ENCODE measurements around the gene SFXN2.

DNA sequence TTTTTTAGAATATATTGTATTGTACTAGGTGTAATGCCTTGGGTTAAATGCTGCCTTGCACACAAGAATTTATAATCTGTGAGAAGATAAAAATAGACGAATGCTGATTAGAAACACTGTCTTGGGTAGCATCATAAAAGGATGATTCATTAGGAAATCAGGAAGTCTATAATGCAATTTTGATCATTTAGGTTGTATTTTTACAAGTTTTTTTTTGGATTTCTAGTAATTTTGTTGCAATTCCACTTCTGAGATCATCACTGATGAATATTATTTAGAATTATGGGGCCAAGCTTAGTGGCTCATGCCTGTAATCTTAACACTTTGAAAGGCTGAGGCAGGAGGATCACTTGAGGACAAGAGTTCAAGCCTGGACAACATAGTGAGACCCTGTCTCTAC is 58.9 kb downstream of the SFXN2 start:
- no peak for TF ChIP-seq SP1 (IDR thresholded peaks at IDR 0.05)
- TF ChIP-seq FOXK2 (IDR thresholded peaks at IDR 0.05) = no peak
- no peak for TF ChIP-seq SUZ12 (IDR thresholded peaks at IDR 0.05)
- no peak for TF ChIP-seq BHLHE40 (IDR thresholded peaks at IDR 0.05; ENCODE audit: borderline replicate concordance)
- TF ChIP-seq L3MBTL2 (conservative IDR thresholded peaks at IDR 0.05) = no peak
- TF ChIP-seq LEF1 (IDR thresholded peaks at IDR 0.05; ENCODE audit: borderline replicate concordance) = no peak
- TF ChIP-seq ZNF384 (IDR thresholded peaks at IDR 0.05) = no peak
- no peak for TF ChIP-seq FOXA1 (IDR thresholded peaks at IDR 0.05)
- no peak for TF ChIP-seq FOXM1 (IDR thresholded peaks at IDR 0.05; ENCODE audit: borderline replicate concordance)
- TF ChIP-seq NFRKB (IDR thresholded peaks at IDR 0.05) = no peak
- TF ChIP-seq ELF4 (IDR thresholded peaks at IDR 0.05) = no peak
- no peak for TF ChIP-seq HDGF (IDR thresholded peaks at IDR 0.05; ENCODE audit: borderline replicate concordance)
- TF ChIP-seq, protein P1, sequence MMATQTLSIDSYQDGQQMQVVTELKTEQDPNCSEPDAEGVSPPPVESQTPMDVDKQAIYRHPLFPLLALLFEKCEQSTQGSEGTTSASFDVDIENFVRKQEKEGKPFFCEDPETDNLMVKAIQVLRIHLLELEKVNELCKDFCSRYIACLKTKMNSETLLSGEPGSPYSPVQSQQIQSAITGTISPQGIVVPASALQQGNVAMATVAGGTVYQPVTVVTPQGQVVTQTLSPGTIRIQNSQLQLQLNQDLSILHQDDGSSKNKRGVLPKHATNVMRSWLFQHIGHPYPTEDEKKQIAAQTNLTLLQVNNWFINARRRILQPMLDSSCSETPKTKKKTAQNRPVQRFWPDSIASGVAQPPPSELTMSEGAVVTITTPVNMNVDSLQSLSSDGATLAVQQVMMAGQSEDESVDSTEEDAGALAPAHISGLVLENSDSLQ (IDR thresholded peaks at IDR 0.05) = no peak

All from HEK293T (cell line).